ENCODE measurements around the gene RERE.
"Not testable (repeated sequence)": the region's sequence is repeated elsewhere in the genome, so short reads cannot be mapped to it uniquely, and the experiment has no call there.

The RERE gene

GRCh38 chr1:8747879-8748825 lies 69.3 kb downstream of the RERE start:
- DNase-seq: no peak

DNA sequence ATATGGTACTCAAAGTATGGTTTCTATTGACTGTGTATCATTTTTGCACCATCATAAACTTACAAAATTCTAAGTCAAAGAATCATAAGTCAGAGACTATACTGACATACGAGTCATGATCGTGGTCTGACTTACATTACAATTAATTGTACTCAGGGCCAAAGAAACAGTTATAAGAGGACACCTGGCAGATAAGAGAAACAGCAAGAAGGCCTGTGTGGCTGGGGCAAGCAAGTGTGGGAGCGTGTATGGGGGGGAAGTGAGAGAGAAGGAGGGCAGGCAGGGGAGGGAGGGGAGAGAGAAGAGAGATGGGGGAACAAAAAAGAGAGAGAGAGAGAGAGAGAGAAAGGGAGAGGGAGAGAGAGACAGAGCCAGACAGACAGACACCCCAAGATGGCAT lies 70.9 kb downstream of the RERE start:
- no peak for DNase-seq

DNA sequence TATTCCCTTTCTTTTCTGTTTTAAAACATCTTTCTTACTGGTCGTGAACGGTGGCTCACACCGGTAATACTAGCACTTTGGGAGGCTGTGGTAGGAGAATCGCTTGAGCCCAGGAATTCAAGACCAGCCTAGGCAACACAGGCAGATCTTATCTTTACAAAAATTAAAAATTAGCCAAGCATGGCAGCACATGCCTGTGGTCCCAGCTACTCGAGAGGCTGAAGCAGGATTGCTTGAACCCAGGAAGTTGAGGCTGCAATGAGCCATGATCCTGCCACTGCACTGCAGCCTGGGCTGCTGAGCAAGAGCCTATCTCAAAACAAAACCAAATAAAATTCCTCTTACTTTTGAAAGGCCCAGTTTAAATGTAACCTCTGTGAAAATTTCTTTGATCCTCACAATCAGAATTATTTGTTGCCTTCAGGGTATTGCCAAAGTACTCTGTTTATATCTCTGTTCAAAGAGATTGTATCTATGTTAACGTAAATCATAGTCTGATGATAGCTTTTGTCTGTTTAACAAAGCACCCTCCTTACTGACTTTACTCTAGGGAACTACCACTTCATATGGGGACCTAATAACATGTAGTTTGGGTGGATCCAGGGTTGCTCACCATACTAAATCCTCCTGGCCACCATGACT lies 71.6 kb downstream of the RERE start:
- DNase-seq: no peak

GRCh38 chr1:8745346-8745745 lies 72.1 kb downstream of the RERE start:
- DNase-seq: no peak

DNA sequence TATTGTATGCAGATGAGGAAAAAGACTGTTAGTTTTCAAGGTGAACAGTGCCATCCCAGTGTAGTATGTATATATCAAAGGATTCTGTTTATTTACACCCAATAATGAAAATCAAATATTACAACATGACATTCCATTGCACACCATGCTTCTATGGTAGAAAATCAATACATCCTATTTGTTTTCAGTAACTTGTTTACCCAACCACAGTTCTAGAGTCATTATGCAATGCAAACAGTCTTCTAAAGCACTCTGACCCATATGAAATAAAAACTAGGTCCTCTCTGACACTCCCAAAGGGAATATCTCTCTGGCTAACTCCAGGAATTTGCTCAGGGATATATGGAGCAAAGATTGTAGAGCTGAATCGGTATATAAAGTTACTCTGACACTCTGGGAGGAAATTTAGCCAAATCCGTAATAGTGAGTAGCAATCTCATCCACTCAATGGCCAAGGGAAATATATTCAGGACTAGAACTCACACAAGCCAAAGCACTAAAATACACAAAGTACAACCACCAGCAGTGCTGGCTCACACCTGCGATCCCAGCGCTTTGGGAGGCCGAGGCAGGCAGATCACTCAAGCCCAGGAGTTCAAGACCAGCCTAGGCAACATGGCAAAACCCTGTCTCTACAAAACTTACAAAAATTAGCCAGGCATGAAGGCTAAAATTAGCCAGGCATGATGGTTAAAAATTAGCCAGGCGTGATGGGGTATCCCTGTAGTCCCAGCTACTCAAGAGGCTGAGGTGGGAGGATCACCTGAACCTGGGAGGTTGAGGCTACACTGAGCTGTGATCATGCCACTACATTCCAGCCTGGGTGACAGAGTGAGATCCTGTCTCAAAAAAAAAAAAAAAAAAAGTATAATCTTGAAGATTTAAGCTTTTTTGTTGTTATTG lies 75.2 kb downstream of the RERE start:
- no peak for DNase-seq

GRCh38 chr1:8740034-8740449 lies 77.4 kb downstream of the RERE start:
- no peak for DNase-seq

- no peak for DNase-seq
Measured at GRCh38 chr1:8739377-8739776, 78.1 kb downstream of the RERE start.

GRCh38 chr1:8736927-8737326 lies 80.5 kb downstream of the RERE start:
- DNase-seq: no peak

GRCh38 chr1:8733484-8733883 lies 84.0 kb downstream of the RERE start:
- DNase-seq: no peak

DNA sequence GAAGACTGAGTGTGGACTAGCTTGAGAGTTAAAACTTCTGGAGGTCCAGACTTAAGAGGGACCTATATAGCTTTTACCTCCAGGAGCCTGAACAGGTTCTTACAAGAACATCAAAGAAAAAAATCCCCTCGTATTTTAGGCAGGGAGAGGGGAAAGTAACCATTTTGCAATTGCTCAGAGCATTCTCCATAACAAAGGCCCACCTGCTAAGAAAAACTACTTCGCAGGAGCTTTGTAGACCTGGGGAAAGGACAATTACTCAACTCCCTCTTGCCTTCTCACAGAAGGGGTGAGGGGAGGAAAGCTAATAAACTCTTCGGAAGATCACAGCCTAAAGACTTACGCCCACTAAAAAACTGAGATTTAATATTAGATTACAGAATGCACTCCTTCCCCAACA lies 86.3 kb downstream of the RERE start:
- DNase-seq: no peak

GRCh38 chr1:8728464-8728863 lies 89.0 kb downstream of the RERE start:
- no peak for DNase-seq

DNA sequence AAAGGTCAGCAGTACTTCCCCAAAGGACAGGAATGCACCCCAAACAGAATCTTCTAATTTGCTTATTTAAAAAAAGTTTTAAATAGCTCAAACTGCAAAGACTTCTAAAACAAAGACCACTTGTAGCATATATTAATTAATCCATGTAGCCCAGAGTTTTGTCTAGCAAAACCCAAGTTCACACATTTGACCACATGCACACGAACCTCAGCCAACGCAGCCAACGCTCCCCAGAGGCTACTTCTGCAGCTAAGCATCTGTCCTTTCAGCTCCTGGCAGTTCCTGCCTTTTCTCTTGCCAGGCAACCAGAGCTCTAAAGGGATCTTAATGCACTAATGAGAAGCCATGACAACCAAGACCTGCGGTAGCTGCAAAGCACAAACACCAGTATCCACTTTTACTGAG lies 89.6 kb downstream of the RERE start:
- DNase-seq: no peak

GRCh38 chr1:8727316-8727715 lies 90.1 kb downstream of the RERE start:
- not testable (repeated sequence) for DNase-seq

- DNase-seq: not testable (repeated sequence)
Measured at GRCh38 chr1:8726801-8727186, 90.6 kb downstream of the RERE start.

DNA sequence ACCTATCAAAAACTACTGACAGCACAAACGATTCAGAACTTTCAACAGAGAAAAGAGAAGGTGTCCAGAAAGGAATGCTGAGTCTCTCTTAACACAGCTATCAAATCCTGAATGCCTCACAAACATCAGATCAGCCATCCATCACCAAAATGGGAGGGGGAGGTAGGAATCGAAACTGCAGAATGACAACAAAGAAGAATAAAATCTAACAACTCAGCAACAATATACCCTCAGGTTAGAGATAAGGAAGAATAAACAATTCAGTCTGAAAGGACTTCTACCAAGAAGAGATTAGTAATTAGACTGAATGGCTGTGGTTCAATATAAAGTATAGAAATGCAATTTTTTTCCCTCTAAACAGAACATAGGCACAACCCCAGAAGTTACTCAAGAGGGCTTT lies 94.4 kb downstream of the RERE start:
- DNase-seq: no peak

GRCh38 chr1:8722366-8722765 lies 95.1 kb downstream of the RERE start:
- peak; percentile 59 to 78 for DNase-seq

DNA sequence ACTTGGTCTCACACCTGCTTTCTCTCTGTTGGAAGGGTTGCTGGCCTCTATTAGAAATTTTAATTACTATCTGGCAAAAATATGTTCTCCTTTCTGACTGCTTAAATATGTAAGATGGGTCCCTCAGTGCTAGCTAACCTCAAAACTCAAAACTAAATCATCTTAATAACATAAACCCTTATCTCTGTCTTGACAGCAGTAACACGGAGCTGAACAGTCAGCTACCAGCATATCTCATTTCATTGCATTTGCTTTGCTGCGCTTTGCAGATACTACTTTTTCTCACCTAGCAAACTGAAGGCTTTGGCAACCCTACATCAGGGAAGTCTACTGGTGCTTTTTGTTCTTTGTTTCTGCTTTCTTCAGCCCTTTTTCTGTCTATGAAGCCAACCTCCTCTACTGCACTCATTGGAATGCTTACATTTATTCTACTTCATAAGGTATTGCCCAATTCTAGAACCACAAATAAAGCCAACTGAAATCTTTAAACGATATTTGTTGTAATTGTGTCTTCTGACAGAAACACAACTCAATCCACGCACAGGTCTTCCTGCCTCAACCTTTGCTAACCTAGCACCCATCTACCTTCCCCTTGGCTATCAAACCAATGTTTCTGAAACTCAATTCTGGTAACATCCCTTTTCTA lies 95.6 kb downstream of the RERE start:
- DNase-seq: no peak

GRCh38 chr1:8720347-8720746 lies 97.1 kb downstream of the RERE start:
- DNase-seq: no peak

- DNase-seq: no peak
Measured at GRCh38 chr1:8718850-8719361, 98.5 kb downstream of the RERE start.

GRCh38 chr1:8717148-8717547 lies 100.3 kb downstream of the RERE start:
- DNase-seq: no peak

- DNase-seq: no peak
Measured at GRCh38 chr1:8716238-8716637, 101.2 kb downstream of the RERE start.

GRCh38 chr1:8714173-8714572 lies 103.3 kb downstream of the RERE start:
- no peak for DNase-seq

Measured in AML-193 (cell line).